ENCODE measurements around the gene A2M. TPM values are rescaled to one million over a fixed set of nuclear protein-coding genes. Genes with fewer than 3 reads are reported as not detected.

The A2M gene
- polyA plus RNA-seq, 2 of the 4 experiments (the other 2 are of a cell fraction): not detected

- TF ChIP-seq BCL3 (IDR thresholded peaks at IDR 0.05) (no peak), RAD21 (conservative IDR thresholded peaks at IDR 0.05 in 1 of 2, IDR thresholded peaks at IDR 0.05 in 1 of 2) (no peak)
These were observed 23.7 kb downstream of the A2M start (continued) for GRCh38 chr12:9091891-9092598.

GRCh38 chr12:9090220-9090619 lies 25.5 kb downstream of the A2M start:
- DNase-seq (ENCODE audit: low read depth in 1 of 2, low spot score in 1 of 2) (no peak), FAIRE-seq (no peak), ATAC-seq (no peak)
- Histone ChIP-seq H3K4me2 (no peak overlapping the region), H3K27ac (no peak overlapping the region), H3K4me1 (no peaks in the 10 kb centered on the region), H3K4me3 (no peak overlapping the region), H3K9me3 (no peaks in the 10 kb centered on the region)
- ChIA-PET CTCF (interaction anchor here (0.6 kb wide), 1 partner anchor 513 kb away, joined by 3 read pairs; no protein-coding TSS in a partner anchor), POLR2A (no interaction called here)
- TF ChIP-seq NPAS2 (CRISPR knock-in tag; IDR thresholded peaks at IDR 0.05; ENCODE audit: borderline replicate concordance) (no peak), JUNB (IDR thresholded peaks at IDR 0.05) (no peak), NR3C1 (IDR thresholded peaks at IDR 0.05) (no peak)
- WGBS (ENCODE audit: missing lambda C conversion rate): 51% methylated on average over 5 of the region's 5 CpGs

GRCh38 chr12:9087087-9087835 lies 28.5 kb downstream of the A2M start:
- POLR2A ChIA-PET: no interaction called here
- no peak for DNase-seq (ENCODE audit: low read depth in 1 of 2, low spot score in 1 of 2)
- FAIRE-seq: no peak

More at GRCh38 chr12:9087087-9087835, 28.5 kb downstream of the A2M start:
- Histone ChIP-seq H3K27ac (no peak overlapping the region), H3K9me3 (peaks cover 10% of the 10 kb centered on the region; the same call in 1 of the 3 replicates), H3K4me1 (no peaks in the 10 kb centered on the region), H3K4me2 (no peak overlapping the region), H3K4me3 (no peak overlapping the region)
- TF ChIP-seq HDAC2 (IDR thresholded peaks at IDR 0.05) (no peak), TFCP2L1 (CRISPR knock-in tag; IDR thresholded peaks at IDR 0.05) (no peak), NR3C1 (IDR thresholded peaks at IDR 0.05) (no peak), PBX3 (IDR thresholded peaks at IDR 0.05) (no peak), ATOH8 (CRISPR knock-in tag; IDR thresholded peaks at IDR 0.05; ENCODE audit: low read depth) (no peak), MAX (IDR thresholded peaks at IDR 0.05) (no peak), JUNB (IDR thresholded peaks at IDR 0.05) (no peak), FOSB (CRISPR knock-in tag; IDR thresholded peaks at IDR 0.05) (no peak), GATA3 (IDR thresholded peaks at IDR 0.05; ENCODE audit: borderline replicate concordance) (no peak), HMGXB4 (CRISPR knock-in tag; IDR thresholded peaks at IDR 0.05; ENCODE audit: borderline replicate concordance) (no peak), CTCF (IDR thresholded peaks at IDR 0.05) (no peak), POLR2AphosphoS2 (conservative IDR thresholded peaks at IDR 0.05; ENCODE audit: low read length) (no peak), TP53 (CRISPR knock-in tag; IDR thresholded peaks at IDR 0.05) (no peak), RAD21 (conservative IDR thresholded peaks at IDR 0.05 in 1 of 2, IDR thresholded peaks at IDR 0.05 in 1 of 2) (no peak)
- CTCF ChIA-PET: no interaction called here
- no peak for ATAC-seq
